GM03348 (cell line): ENCODE measurements around the gene PHLPP1.

Experiments
- DNase-seq: peaks from one replicate; pipeline ENCODE4 v3.0.0; 2012; ENCODE audit warnings: low spot score

Gene PHLPP1

GRCh38 chr18:62744076-62744968 is 29.0 kb downstream of the PHLPP1 start:
- DNase-seq: peak; percentile 4

GRCh38 chr18:62745089-62745751 is 29.9 kb downstream of the PHLPP1 start:
- DNase-seq: no peak

GRCh38 chr18:62749389-62749788 is 34.0 kb downstream of the PHLPP1 start:
- no peak for DNase-seq

GRCh38 chr18:62751341-62751821 is 36.0 kb downstream of the PHLPP1 start:
- DNase-seq: peak; percentile 9

GRCh38 chr18:62751977-62752376 is 36.6 kb downstream of the PHLPP1 start:
- DNase-seq: no peak

- no peak for DNase-seq
Observed at GRCh38 chr18:62754026-62754425, 38.7 kb downstream of the PHLPP1 start.

- no peak for DNase-seq
Observed at GRCh38 chr18:62755454-62755853, 40.1 kb downstream of the PHLPP1 start.

GRCh38 chr18:62755946-62756345 is 40.6 kb downstream of the PHLPP1 start:
- DNase-seq: no peak

- DNase-seq: no peak
Observed at GRCh38 chr18:62757399-62758010, 42.2 kb downstream of the PHLPP1 start.

GRCh38 chr18:62758591-62758990 is 43.2 kb downstream of the PHLPP1 start:
- no peak for DNase-seq

GRCh38 chr18:62759704-62760402 is 44.5 kb downstream of the PHLPP1 start:
- DNase-seq: peak; percentile 30

- DNase-seq: no peak
Observed at GRCh38 chr18:62760403-62760734, 45.0 kb downstream of the PHLPP1 start.

GRCh38 chr18:62763101-62763521 is 47.8 kb downstream of the PHLPP1 start:
- DNase-seq: no peak

GRCh38 chr18:62766266-62766665 is 50.9 kb downstream of the PHLPP1 start:
- DNase-seq: no peak

GRCh38 chr18:62767321-62767720 is 52.0 kb downstream of the PHLPP1 start:
- peak; percentile 12 for DNase-seq

- no peak for DNase-seq
Observed at GRCh38 chr18:62767836-62768557, 52.7 kb downstream of the PHLPP1 start.

GRCh38 chr18:62768558-62768943 is 53.2 kb downstream of the PHLPP1 start:
- no peak for DNase-seq

GRCh38 chr18:62769216-62769615 is 53.9 kb downstream of the PHLPP1 start:
- no peak for DNase-seq

- DNase-seq: no peak
Observed at GRCh38 chr18:62771494-62772270, 56.3 kb downstream of the PHLPP1 start.

GRCh38 chr18:62772860-62773584 is 57.7 kb downstream of the PHLPP1 start:
- no peak for DNase-seq
